ENCODE measurements around the gene SLC12A8. TPM values are rescaled to one million over a fixed set of nuclear protein-coding genes. Genes with fewer than 3 reads are reported as not detected.

SLC12A8 gene
- total and polyA plus RNA-seq, 2 experiments from 2014 or later = 3.4 to 7.8 TPM

DNA sequence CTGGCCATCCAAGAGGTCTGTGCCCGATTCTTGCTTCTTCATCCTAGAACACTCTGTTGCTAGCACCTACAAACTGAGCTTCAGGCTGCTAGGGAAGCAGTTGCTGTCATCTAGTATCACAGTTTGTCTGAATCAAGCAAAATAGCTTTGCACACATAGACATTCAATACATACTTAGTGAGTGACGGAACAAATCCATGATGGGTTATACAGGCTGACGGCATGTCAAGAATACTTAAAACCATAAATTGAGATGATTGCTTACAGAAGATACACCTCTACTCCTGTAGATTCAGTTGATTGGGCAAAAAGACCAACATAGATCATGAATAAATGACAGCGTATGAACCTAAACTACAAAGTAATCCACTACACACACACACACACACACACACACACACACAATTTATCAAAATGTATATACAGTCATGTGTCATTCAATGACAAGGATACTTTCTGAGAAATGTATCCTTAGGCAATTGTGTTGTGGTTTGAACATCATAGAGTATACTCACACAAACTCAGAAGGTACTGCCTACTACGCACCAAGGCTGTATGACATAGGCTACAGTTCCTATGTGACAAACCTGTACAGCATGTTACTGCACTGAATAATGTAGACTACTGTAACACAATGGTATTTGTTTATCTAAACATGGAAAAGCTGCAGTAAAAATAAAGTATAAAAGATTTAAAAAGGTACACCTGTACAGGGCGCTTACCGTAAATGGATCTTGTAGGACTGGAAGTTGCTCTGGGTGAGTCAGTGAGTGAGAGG, 142.4 kb downstream of the SLC12A8 start:
- in situ Hi-C loops (cut with MboI) = no loop called here
- 95 to 96% methylated on average over 7 of the region's 7 CpGs for WGBS, 2 experiments (ENCODE audit: low coverage in 1 of 2, low lambda C conversion rate in 2 of 2, missing lambda C conversion rate in 2 of 2)

DNA sequence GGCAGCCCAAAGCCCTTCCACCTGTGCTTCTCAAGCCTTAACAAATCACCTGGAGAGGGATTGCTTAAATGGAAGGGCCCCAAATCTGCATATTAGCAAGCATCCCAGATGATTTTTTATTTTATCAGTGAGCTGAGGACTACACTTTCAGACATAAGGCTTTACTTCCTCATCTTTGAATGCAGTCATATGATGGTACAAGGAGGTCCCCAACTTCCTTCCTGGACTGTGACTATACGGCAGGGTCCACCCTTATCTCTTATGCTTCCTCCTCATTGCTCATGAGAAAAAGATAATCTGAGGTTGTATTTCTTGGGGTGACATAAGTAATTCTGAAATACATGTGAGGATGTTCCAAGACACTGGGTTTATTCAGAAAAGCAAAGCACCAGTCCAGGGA, 143.1 kb downstream of the SLC12A8 start:
- no peaks in the 10 kb centered on the region for H3K36me3 ChIP-seq (ENCODE audit: low read depth)
- WGBS, 2 experiments (ENCODE audit: low coverage in 1 of 2, low lambda C conversion rate in 2 of 2, missing lambda C conversion rate in 2 of 2) = 79 to 89% methylated on average over 1 of the region's 1 CpG
- no peak overlapping the region for H2AFZ ChIP-seq
- H3F3A ChIP-seq (ENCODE audit: insufficient read depth) = peaks cover 11% of the 10 kb centered on the region
- DNase-seq = no peak
- no peak overlapping the region for H3K27ac ChIP-seq
- TF ChIP-seq EZH2phosphoT487 (IDR thresholded peaks at IDR 0.05; ENCODE audit: insufficient read depth, low read depth) = no peak
- H3K79me2 ChIP-seq (ENCODE audit: insufficient read depth) = no peaks in the 10 kb centered on the region
- H3K9me3 ChIP-seq (ENCODE audit: low read depth) = no peaks in the 10 kb centered on the region
- H4K20me1 ChIP-seq (ENCODE audit: insufficient read depth) = no peaks in the 10 kb centered on the region
- no peaks in the 10 kb centered on the region for H3K27me3 ChIP-seq (replicated peaks; ENCODE audit: insufficient read depth)
- no peak overlapping the region for H3K9ac ChIP-seq
- H3K4me1 ChIP-seq (ENCODE audit: insufficient read depth) = peaks cover 17% of the 10 kb centered on the region
- H3K4me3 ChIP-seq = no peak overlapping the region
- H3K9me2 ChIP-seq (ENCODE audit: insufficient read depth) = no peaks in the 10 kb centered on the region; the same call in 1 of the 2 replicates
- no peak overlapping the region for H3K4me2 ChIP-seq (ENCODE audit: unreplicated experiment)
- in situ Hi-C loops (cut with MboI) = no loop called here

More for the DNA sequence above, 142.4 kb downstream of the SLC12A8 start:
- no peaks in the 10 kb centered on the region for H3K9me3 ChIP-seq (ENCODE audit: low read depth)
- H3K4me2 ChIP-seq (ENCODE audit: unreplicated experiment) = no peak overlapping the region
- peaks cover 17% of the 10 kb centered on the region for H3K4me1 ChIP-seq (ENCODE audit: insufficient read depth)
- no peak overlapping the region for H3K27ac ChIP-seq
- H3K9ac ChIP-seq = no peak overlapping the region
- no peak overlapping the region for H3K4me3 ChIP-seq
- peaks cover 8% of the 10 kb centered on the region for H3F3A ChIP-seq (ENCODE audit: insufficient read depth)
- no peak overlapping the region for H2AFZ ChIP-seq
- H3K9me2 ChIP-seq (ENCODE audit: insufficient read depth) = no peaks in the 10 kb centered on the region; the same call in 1 of the 2 replicates
- no peaks in the 10 kb centered on the region for H3K27me3 ChIP-seq (replicated peaks; ENCODE audit: insufficient read depth)
- no peak for TF ChIP-seq EZH2 (IDR thresholded peaks at IDR 0.05; ENCODE audit: insufficient read depth, poor library complexity, severe bottlenecking)
- no peak for TF ChIP-seq EZH2phosphoT487 (IDR thresholded peaks at IDR 0.05; ENCODE audit: insufficient read depth, low read depth)
- no peaks in the 10 kb centered on the region for H3K79me2 ChIP-seq (ENCODE audit: insufficient read depth)
- H4K20me1 ChIP-seq (ENCODE audit: insufficient read depth) = no peaks in the 10 kb centered on the region
- no peaks in the 10 kb centered on the region for H3K36me3 ChIP-seq (ENCODE audit: low read depth)
- no peak for DNase-seq

DNA sequence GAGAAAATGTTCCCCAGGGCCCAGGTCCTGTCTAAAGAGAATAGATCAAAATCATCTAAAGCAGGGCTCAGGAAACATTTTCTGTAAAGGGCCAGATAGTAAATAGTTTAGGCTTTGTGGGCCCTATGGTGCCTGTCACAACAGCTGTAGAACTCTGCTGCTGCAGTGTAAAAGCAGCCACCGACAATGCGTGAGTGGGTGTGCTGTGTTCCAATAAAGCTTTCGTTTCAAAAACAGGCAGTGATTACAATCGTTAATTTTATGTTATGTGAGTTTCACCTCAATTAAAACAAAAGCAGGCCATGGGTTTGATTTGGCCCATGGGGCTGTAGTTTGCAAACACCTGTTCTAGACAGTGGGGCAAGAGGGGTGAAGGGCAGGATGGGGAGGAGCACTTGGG, 144.3 kb downstream of the SLC12A8 start:
- TF ChIP-seq EZH2phosphoT487 (IDR thresholded peaks at IDR 0.05; ENCODE audit: insufficient read depth, low read depth) (no peak), EZH2 (IDR thresholded peaks at IDR 0.05; ENCODE audit: insufficient read depth, poor library complexity, severe bottlenecking) (no peak)
- no peak overlapping the region for H2AFZ ChIP-seq
- no peak overlapping the region for H3K27ac ChIP-seq
- no peak overlapping the region for H3K4me2 ChIP-seq (ENCODE audit: unreplicated experiment)
- in situ Hi-C loops (cut with MboI) = no loop called here
- DNase-seq = no peak
- peaks cover 25% of the 10 kb centered on the region for H3K4me1 ChIP-seq (ENCODE audit: insufficient read depth)
- no peak overlapping the region for H3K9ac ChIP-seq
- no peaks in the 10 kb centered on the region for H3K9me3 ChIP-seq (ENCODE audit: low read depth)
- no peaks in the 10 kb centered on the region for H3K27me3 ChIP-seq (replicated peaks; ENCODE audit: insufficient read depth)
- no peaks in the 10 kb centered on the region; the same call in 1 of the 2 replicates for H3K9me2 ChIP-seq (ENCODE audit: insufficient read depth)
- H3K4me3 ChIP-seq = no peak overlapping the region
- 85 to 87% methylated on average over 4 of the region's 4 CpGs for WGBS, 2 experiments (ENCODE audit: low coverage in 1 of 2, low lambda C conversion rate in 2 of 2, missing lambda C conversion rate in 2 of 2)
- H3K79me2 ChIP-seq (ENCODE audit: insufficient read depth) = no peaks in the 10 kb centered on the region
- no peaks in the 10 kb centered on the region for H3K36me3 ChIP-seq (ENCODE audit: low read depth)
- H4K20me1 ChIP-seq (ENCODE audit: insufficient read depth) = no peaks in the 10 kb centered on the region
- H3F3A ChIP-seq (ENCODE audit: insufficient read depth) = peaks cover 22% of the 10 kb centered on the region

DNA sequence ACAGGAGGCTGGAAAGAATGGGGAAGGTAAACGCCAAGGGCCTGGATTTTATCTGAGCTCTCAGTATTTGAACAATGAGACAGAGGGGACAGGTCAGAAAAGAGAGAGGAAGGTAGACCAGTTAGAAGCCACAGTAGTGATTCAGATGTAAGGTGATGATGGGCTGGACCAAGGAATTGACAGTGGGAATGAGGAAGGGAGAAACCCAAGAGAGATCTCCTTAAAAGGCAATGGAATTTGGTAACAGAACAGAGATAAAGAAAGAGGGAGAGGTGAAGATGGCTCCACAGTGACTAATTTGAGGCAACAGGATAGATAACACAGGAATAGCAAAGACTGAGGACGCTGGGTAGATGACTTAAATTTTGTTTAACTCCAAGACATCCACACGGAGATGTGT, 145.3 kb downstream of the SLC12A8 start:
- Histone ChIP-seq H3K9me2 (ENCODE audit: insufficient read depth) (no peaks in the 10 kb centered on the region; the same call in 1 of the 2 replicates), H3K4me3 (no peak overlapping the region), H3K4me1 (ENCODE audit: insufficient read depth) (peaks cover 31% of the 10 kb centered on the region), H3K4me2 (ENCODE audit: unreplicated experiment) (no peak overlapping the region), H3K27ac (no peak overlapping the region), H4K20me1 (ENCODE audit: insufficient read depth) (no peaks in the 10 kb centered on the region), H3K27me3 (replicated peaks; ENCODE audit: insufficient read depth) (no peaks in the 10 kb centered on the region), H3K79me2 (ENCODE audit: insufficient read depth) (no peaks in the 10 kb centered on the region), H3K36me3 (ENCODE audit: low read depth) (no peaks in the 10 kb centered on the region), H3F3A (ENCODE audit: insufficient read depth) (peaks cover 25% of the 10 kb centered on the region), H2AFZ (peak overlapping the region; percentile 31; the same call in 1 of the 2 replicates), H3K9me3 (ENCODE audit: low read depth) (no peaks in the 10 kb centered on the region), H3K9ac (no peak overlapping the region)
- TF ChIP-seq EZH2 (IDR thresholded peaks at IDR 0.05; ENCODE audit: insufficient read depth, poor library complexity, severe bottlenecking) (no peak), EZH2phosphoT487 (IDR thresholded peaks at IDR 0.05; ENCODE audit: insufficient read depth, low read depth) (no peak)
- WGBS, 2 experiments (ENCODE audit: low coverage in 1 of 2, low lambda C conversion rate in 2 of 2, missing lambda C conversion rate in 2 of 2) = 73 to 77% methylated on average over 3 of the region's 3 CpGs
- in situ Hi-C loops (cut with MboI) = no loop called here
- no peak for DNase-seq

Measured in GM23248 (cell line).